GM18508 (cell line): ENCODE measurements around the gene ZPLD1.

ENCODE experiments used
- ATAC-seq: cut with Tn5 transposase; IDR thresholded peaks from one replicate; pipeline ENCODE4 v1.9.1; 2021; ENCODE audit warnings: moderate number of reproducible peaks; ENCODE audit not compliant: insufficient read depth, unreplicated experiment

ZPLD1 gene

GRCh38 chr3:102514241-102514640, 79.4 kb downstream of the ZPLD1 start:
- ATAC-seq, result no peak

- ATAC-seq, result no peak
Observed at GRCh38 chr3:102521246-102521645, 86.4 kb downstream of the ZPLD1 start.

GRCh38 chr3:102525624-102526023, 90.8 kb downstream of the ZPLD1 start:
- peak; percentile 60 for ATAC-seq

GRCh38 chr3:102526865-102527264, 92.0 kb downstream of the ZPLD1 start:
- no peak for ATAC-seq

GRCh38 chr3:102528727-102529126, 93.9 kb downstream of the ZPLD1 start:
- ATAC-seq, result no peak
